ENCODE measurements around the gene ATP2B2. TPM values are rescaled to one million over a fixed set of nuclear protein-coding genes. Genes with fewer than 3 reads are reported as not detected.

The ATP2B2 gene
- total RNA-seq, 1 experiment from 2014 or later, result not detected

GRCh38 chr3:10379961-10380360 is 125.4 kb downstream of the ATP2B2 start:
- H3K27ac Mint-ChIP-seq (ENCODE audit: unreplicated experiment), result no peak overlapping the region
- intact Hi-C loops (cut with micrococcal nuclease; ENCODE audit: unreplicated experiment), result no loop called here
- peaks cover 92% of the 10 kb centered on the region for H3K27me3 Mint-ChIP-seq (ENCODE audit: unreplicated experiment)
- H3K4me3 Mint-ChIP-seq (ENCODE audit: low read depth, unreplicated experiment), result no peak overlapping the region
- TF ChIP-seq CTCF (IDR thresholded peaks at IDR 0.05; ENCODE audit: unreplicated experiment), result no peak
- H3K4me1 Mint-ChIP-seq (ENCODE audit: low read depth, unreplicated experiment), result no peaks in the 10 kb centered on the region
- BruUV-seq (replicated peaks), result no TSS peak
- H3K9me3 Mint-ChIP-seq (ENCODE audit: low read depth, unreplicated experiment), result no peaks in the 10 kb centered on the region
- CTCF ChIA-PET, result interaction anchor here (0.5 kb wide), 1 partner anchor 174 kb away, joined by 7 read pairs; no protein-coding TSS in a partner anchor
- no peaks in the 10 kb centered on the region for H3K36me3 Mint-ChIP-seq (ENCODE audit: insufficient read depth, unreplicated experiment)
- no peak for DNase-seq

GRCh38 chr3:10379161-10379560 is 126.2 kb downstream of the ATP2B2 start:
- no peaks in the 10 kb centered on the region for H3K9me3 Mint-ChIP-seq (ENCODE audit: low read depth, unreplicated experiment)
- no TSS peak for BruUV-seq (replicated peaks)
- no peaks in the 10 kb centered on the region for H3K4me1 Mint-ChIP-seq (ENCODE audit: low read depth, unreplicated experiment)
- no peak for TF ChIP-seq CTCF (IDR thresholded peaks at IDR 0.05; ENCODE audit: unreplicated experiment)
- DNase-seq, result no peak
- CTCF ChIA-PET, result no interaction called here
- no peak overlapping the region for H3K27ac Mint-ChIP-seq (ENCODE audit: unreplicated experiment)
- H3K27me3 Mint-ChIP-seq (ENCODE audit: unreplicated experiment), result peaks cover 86% of the 10 kb centered on the region
- intact Hi-C loops (cut with micrococcal nuclease; ENCODE audit: unreplicated experiment), result no loop called here
- no peak overlapping the region for H3K4me3 Mint-ChIP-seq (ENCODE audit: low read depth, unreplicated experiment)
- no peaks in the 10 kb centered on the region for H3K36me3 Mint-ChIP-seq (ENCODE audit: insufficient read depth, unreplicated experiment)

- BruUV-seq (replicated peaks), result no TSS peak
- Mint-ChIP-seq H3K4me1 (ENCODE audit: low read depth, unreplicated experiment) (no peaks in the 10 kb centered on the region), H3K4me3 (ENCODE audit: low read depth, unreplicated experiment) (no peak overlapping the region), H3K36me3 (ENCODE audit: insufficient read depth, unreplicated experiment) (no peaks in the 10 kb centered on the region), H3K27ac (ENCODE audit: unreplicated experiment) (no peak overlapping the region), H3K9me3 (ENCODE audit: low read depth, unreplicated experiment) (no peaks in the 10 kb centered on the region), H3K27me3 (ENCODE audit: unreplicated experiment) (peaks cover 82% of the 10 kb centered on the region)
- no peak for TF ChIP-seq CTCF (IDR thresholded peaks at IDR 0.05; ENCODE audit: unreplicated experiment)
- CTCF ChIA-PET, result no interaction called here
- intact Hi-C loops (cut with micrococcal nuclease; ENCODE audit: unreplicated experiment), result no loop called here
- no peak for DNase-seq
Measured at GRCh38 chr3:10378742-10379141, 126.6 kb downstream of the ATP2B2 start.

GRCh38 chr3:10378246-10378645 is 127.1 kb downstream of the ATP2B2 start:
- Mint-ChIP-seq H3K36me3 (ENCODE audit: insufficient read depth, unreplicated experiment) (no peaks in the 10 kb centered on the region), H3K9me3 (ENCODE audit: low read depth, unreplicated experiment) (no peaks in the 10 kb centered on the region), H3K27ac (ENCODE audit: unreplicated experiment) (no peak overlapping the region), H3K4me3 (ENCODE audit: low read depth, unreplicated experiment) (no peak overlapping the region), H3K4me1 (ENCODE audit: low read depth, unreplicated experiment) (no peaks in the 10 kb centered on the region), H3K27me3 (ENCODE audit: unreplicated experiment) (peaks cover 78% of the 10 kb centered on the region)
- DNase-seq, result no peak
- intact Hi-C loops (cut with micrococcal nuclease; ENCODE audit: unreplicated experiment), result no loop called here
- no peak for TF ChIP-seq CTCF (IDR thresholded peaks at IDR 0.05; ENCODE audit: unreplicated experiment)
- BruUV-seq (replicated peaks), result no TSS peak
- CTCF ChIA-PET, result no interaction called here
